Heart right ventricle (tissue), 16 donors: ENCODE results near the gene GUK1. TPM values are rescaled to one million over a fixed set of nuclear protein-coding genes. Genes with fewer than 3 reads are reported as not detected.

Source experiments
- ATAC-seq, 8 donors: fragments of 200-7000 bp; cut with Tn5 transposase; one replicate each; pipeline ENCODE4 v1.9.1; 2020; ENCODE audit warnings: mild to moderate bottlenecking in 8 of 8, moderate library complexity in 8 of 8, moderate number of reproducible peaks in 1 of 8
- DNase-seq, 2 donors: peaks; one replicate each; pipeline ENCODE4 v3.0.0-alpha.2; 2020
- H3K27ac ChIP-seq, 10 donors: fragments of 200-600 bp; sonication (generic) in 2 of 10; one replicate each; pipeline versions ENCODE4 v1.5.0 to v1.8.0; 2020 to 2022; ENCODE audit warnings: mild to moderate bottlenecking in 3 of 10
- H3K27me3 ChIP-seq, 7 donors: fragments of 200-600 bp; one replicate each; pipeline ENCODE4 v1.8.0; 2021 to 2022; ENCODE audit warnings: mild to moderate bottlenecking in 2 of 7
- H3K36me3 ChIP-seq, 9 donors: fragments of 200-600 bp; sonication (generic) in 1 of 9; one replicate each; pipeline versions ENCODE4 v1.5.0 to v1.8.0; 2020 to 2022; ENCODE audit warnings: mild to moderate bottlenecking in 2 of 9
- H3K4me1 ChIP-seq, 9 donors: fragments of 200-600 bp; sonication (generic) in 1 of 9; one replicate each; pipeline versions ENCODE4 v1.5.0 to v1.8.0; 2020 to 2022; ENCODE audit warnings: mild to moderate bottlenecking in 4 of 9
- H3K4me3 ChIP-seq, 10 donors: fragments of 200-600 bp; sonication (generic) in 2 of 10; one replicate each; pipeline versions ENCODE4 v1.5.0 to v1.8.0; 2020 to 2022; ENCODE audit warnings: mild to moderate bottlenecking in 7 of 10, moderate library complexity in 2 of 10
- H3K9me3 ChIP-seq, 11 donors: fragments of 200-600 bp in 10 of 11; sonication (generic) in 2 of 11; one replicate each; pipeline versions ENCODE4 v1.5.0 to v1.8.0; 2013 to 2022; ENCODE audit warnings: mild to moderate bottlenecking in 2 of 11, control low read depth in 1 of 11, moderate library complexity in 1 of 11
- WGBS, 2 donors: extraction: QIAGEN DNeasy Blood & Tissue Kit; methylation state at CpG; one replicate each; pipeline ENCODE4 v1.1.7; 2013; ENCODE audit warnings: inconsistent platforms in 1 of 2; 5-methylcytosine and 5-hydroxymethylcytosine counted together
- intact Hi-C, 10 donors: fragments of 100-400 bp; cut with DNase I; formaldehyde crosslinking; loops; one replicate each; pipeline versions ENCODE4 v1.11.1 to v1.14.2; 2022
- polyA plus RNA-seq, 2 donors: library from polyadenylated mRNA; stranded (reverse); fragments of 200-250 nt; gene quantifications; one replicate each; pipeline ENCODE4 v1.2.3, GENCODE V29; 2013
- total RNA-seq, 10 donors: library from RNA; stranded (reverse); fragmentation: NEBNext Ultra II Directional in 3 of 10; extraction: Animal tissue kit (Norgen Biotek cat#: 25700) in 3 of 10; gene quantifications; one replicate each; pipeline versions ENCODE4 v1.2.1 to v1.2.4, GENCODE V29; 2021 to 2023
- TF ChIP-seq, protein P1 (sequence below), 9 donors: fragments of 200-600 bp; sonication (generic) in 2 of 9; IDR thresholded peaks; one replicate each; pipeline versions ENCODE4 v1.5.0 to v1.8.0; 2021 to 2022; ENCODE audit warnings: antibody characterized with exemption in 9 of 9, mild to moderate bottlenecking in 5 of 9, moderate library complexity in 1 of 9
- donor health status: Arrhythmogenic right ventricular cardiomyopathy.
- donor health status: ischemic (EF 13 %, LVEDD 7.1; RV severe dilation, severe dysfunction).
- donor health status: healthy with polysubstance abuse.
- donor health status: DM: no; HTN: yes; CAD: no.
- donor health status: DM: no; HTN: no; CAD: no.
- donor health status: ischemic (EF 25% LVEDD 6.9; RV normal size, moderate dysfunction).
- donor health status: ischemic (EF 25% LVEDD 5.7; RV mildly dilated, moderate dysfunction).
- donor health status: healthy.
- donor health status: DM: yes; HTN: yes; CAD: no.
- donor health status: Ischemic cardiomyopathy.
- donor health status: ischemic (EF 35%, LVEDD 5.7; RV mildly dilated, moderate dysfunction).
- donor health status: nonischemic (EF 11% LVEDD 7.7; RV severe dilation, severe dysfunction).
- donor health status: DM: yes; HTN: yes; CAD: no.
- donor health status: PGD.
- donor health status: ischemic (EF 29% LVEDD 5.4; RV normal size, mild dysfunction).
- donor health status: nonischemic (EF 23%, LVEDD 6.1; RV moderate dilation, normal function).

The GUK1 gene
- total and polyA plus RNA-seq, 12 donors, result 121 to 474 (median 169) TPM

DNA sequence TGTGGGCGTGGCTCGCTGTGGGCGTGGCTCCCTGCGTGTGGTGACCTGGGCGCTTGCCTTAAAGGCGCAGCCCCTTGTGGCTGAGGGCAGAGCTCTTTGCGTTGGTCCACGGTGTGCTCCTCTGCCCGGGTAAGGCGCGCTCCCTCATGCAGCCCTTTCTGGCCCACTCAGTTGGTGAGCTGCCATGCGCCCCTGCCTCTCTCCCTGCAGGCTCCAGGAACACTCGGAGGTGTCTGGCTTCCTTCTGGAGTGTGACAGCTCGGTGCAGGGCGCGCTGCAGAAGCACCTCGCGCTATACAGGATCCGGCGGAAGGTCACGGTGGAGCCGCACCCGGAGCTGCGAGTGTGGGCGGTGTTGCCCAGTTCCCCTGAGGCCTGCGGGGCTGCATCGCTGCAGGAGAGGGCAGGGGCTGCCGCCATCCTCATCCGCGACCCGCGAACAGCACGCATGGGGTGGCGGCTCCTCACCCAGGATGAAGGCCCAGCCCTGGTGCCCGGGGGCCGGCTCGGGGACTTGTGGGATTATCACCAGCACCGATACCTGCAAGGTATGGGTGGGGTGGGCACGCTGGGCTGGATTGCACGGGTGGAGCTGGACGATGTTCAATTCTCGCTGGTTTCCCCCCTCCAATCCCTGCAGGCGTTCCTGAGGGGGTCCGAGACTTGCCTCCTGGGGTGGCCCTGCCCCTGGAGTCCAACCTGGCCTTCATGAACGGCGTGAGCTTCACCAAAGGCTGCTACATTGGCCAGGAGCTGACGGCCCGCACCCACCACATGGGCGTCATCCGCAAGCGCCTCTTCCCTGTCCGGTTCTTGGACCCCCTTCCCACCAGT lies 34.6 kb downstream of the GUK1 start:
- ATAC-seq (peak in 4 of 8 donors; percentile 13 to 41 (median 24)), DNase-seq (no peak)
- H3K36me3 ChIP-seq, result peaks cover 0 to 24% (median 3%) of the 10 kb centered on the region in 9 donors
- H3K27ac ChIP-seq, result no peak overlapping the region
- no peak overlapping the region for H3K4me3 ChIP-seq
- no peaks in the 10 kb centered on the region for H3K27me3 ChIP-seq
- intact Hi-C loops, result loop anchor here in 1 of 10 donors (10.0 kb wide), 1 partner anchor 50 kb away; no protein-coding TSS in a partner anchor
- H3K9me3 ChIP-seq, result no peaks in the 10 kb centered on the region
- WGBS, 2 donors, result 91 to 95% methylated on average over 46 to 52 of the region's 52 CpGs
- TF ChIP-seq, protein P1, sequence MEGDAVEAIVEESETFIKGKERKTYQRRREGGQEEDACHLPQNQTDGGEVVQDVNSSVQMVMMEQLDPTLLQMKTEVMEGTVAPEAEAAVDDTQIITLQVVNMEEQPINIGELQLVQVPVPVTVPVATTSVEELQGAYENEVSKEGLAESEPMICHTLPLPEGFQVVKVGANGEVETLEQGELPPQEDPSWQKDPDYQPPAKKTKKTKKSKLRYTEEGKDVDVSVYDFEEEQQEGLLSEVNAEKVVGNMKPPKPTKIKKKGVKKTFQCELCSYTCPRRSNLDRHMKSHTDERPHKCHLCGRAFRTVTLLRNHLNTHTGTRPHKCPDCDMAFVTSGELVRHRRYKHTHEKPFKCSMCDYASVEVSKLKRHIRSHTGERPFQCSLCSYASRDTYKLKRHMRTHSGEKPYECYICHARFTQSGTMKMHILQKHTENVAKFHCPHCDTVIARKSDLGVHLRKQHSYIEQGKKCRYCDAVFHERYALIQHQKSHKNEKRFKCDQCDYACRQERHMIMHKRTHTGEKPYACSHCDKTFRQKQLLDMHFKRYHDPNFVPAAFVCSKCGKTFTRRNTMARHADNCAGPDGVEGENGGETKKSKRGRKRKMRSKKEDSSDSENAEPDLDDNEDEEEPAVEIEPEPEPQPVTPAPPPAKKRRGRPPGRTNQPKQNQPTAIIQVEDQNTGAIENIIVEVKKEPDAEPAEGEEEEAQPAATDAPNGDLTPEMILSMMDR (IDR thresholded peaks at IDR 0.05), result no peak
- H3K4me1 ChIP-seq, result peaks cover 0 to 26% (median 9%) of the 10 kb centered on the region in 9 donors

DNA sequence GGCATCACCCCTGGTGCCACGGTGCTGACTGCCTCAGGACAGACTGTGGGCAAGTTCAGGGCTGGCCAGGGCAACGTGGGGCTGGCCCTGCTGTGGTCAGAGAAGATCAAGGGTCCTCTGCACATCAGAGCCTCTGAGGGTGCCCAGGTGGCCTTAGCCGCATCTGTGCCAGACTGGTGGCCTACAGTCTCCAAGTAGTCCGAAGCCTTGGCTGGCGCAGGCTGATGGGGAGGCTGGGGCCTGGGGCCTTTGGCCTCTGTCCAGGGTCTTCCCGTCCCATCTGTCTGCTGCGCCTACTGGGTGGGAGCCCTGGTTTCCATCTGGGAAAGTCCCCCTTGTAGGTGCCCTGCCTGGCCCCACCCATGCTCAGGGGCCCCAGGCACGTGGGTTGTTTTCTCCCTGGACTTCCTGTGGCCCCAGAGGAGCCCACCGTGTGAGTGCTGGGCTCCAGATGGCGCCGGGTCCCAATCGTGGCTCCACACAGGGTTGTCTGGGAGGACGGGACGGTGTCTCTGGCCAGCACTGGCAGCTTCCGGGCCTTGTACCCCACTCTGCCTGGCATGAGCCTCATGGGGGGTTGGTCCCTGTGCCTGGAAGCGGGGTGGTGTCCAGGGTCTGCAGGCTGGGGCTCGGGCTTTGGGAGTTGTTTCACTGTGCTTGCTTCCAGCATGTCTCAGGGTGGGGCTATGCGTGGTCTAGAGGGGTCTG lies 35.4 kb downstream of the GUK1 start:
- Histone ChIP-seq H3K36me3 (peaks cover 0 to 24% (median 3%) of the 10 kb centered on the region in 9 donors), H3K27ac (peak overlapping the region in 6 of 10 donors; percentile 26 to 68 (median 56)), H3K9me3 (no peaks in the 10 kb centered on the region), H3K4me1 (peaks cover 0 to 26% (median 9%) of the 10 kb centered on the region in 9 donors), H3K27me3 (no peaks in the 10 kb centered on the region), H3K4me3 (no peak overlapping the region)
- TF ChIP-seq, protein P1 (IDR thresholded peaks at IDR 0.05), result no peak
- no peak for DNase-seq
- 91 to 92% methylated on average over 18 of the region's 18 CpGs for WGBS, 2 donors
- intact Hi-C loops, result loop anchor here in 1 of 10 donors (10.0 kb wide), 1 partner anchor 51 kb away; no protein-coding TSS in a partner anchor
- ATAC-seq, result peak in 3 of 8 donors; percentile 2 to 16 (median 3)

DNA sequence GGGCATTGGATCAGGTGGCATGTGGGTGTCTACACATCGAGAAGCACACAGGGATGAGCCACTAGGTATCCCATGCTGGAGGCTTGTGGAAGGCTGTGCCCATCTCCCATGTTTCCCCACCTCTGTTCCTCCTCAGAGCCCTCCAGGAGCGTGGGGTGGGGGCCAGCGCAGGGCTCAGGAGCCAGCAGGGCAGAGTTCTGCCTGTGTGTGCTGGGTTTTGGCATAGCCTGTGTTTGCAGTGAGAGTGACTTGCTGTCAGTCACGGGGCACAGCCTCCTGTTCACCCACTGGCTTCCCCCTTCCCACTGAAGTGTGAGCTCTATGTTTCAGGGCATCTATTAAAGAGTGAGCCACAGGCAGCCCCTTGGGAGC lies 35.9 kb downstream of the GUK1 start:
- TF ChIP-seq, protein P1 (IDR thresholded peaks at IDR 0.05), result no peak
- H3K27me3 ChIP-seq, result no peaks in the 10 kb centered on the region
- DNase-seq, result no peak
- ATAC-seq, result peak in 7 of 8 donors; percentile 18 to 68 (median 51)
- H3K27ac ChIP-seq, result peak overlapping the region in 6 of 10 donors; percentile 26 to 68 (median 56)
- WGBS, 2 donors, result 84% methylated on average over 4 of the region's 4 CpGs
- no peaks in the 10 kb centered on the region for H3K9me3 ChIP-seq
- H3K4me1 ChIP-seq, result peaks cover 0 to 26% (median 9%) of the 10 kb centered on the region in 9 donors
- peaks cover 0 to 24% (median 3%) of the 10 kb centered on the region in 9 donors for H3K36me3 ChIP-seq
- H3K4me3 ChIP-seq, result no peak overlapping the region
- intact Hi-C loops, result loop anchor here in 1 of 10 donors (10.0 kb wide), 1 partner anchor 51 kb away; no protein-coding TSS in a partner anchor
